Thyroid gland (tissue), 4 donors: Measurements from ENCODE around the gene CACNA2D3. TPM values are rescaled to one million over a fixed set of nuclear protein-coding genes. Genes with fewer than 3 reads are reported as not detected.

ENCODE experiments used
- DNase-seq, 2 donors: peaks; one replicate each; pipeline ENCODE4 v3.0.0-alpha.2; 2019
- H3K27ac ChIP-seq, 3 donors: fragments of 200-600 bp; sonication (generic); 1 replicate in 2 of 3; 2 replicates in 1 of 3; pipeline ENCODE4 v1.5.1; 2016 to 2019; ENCODE audit warnings: mild to moderate bottlenecking in 1 of 3, moderate library complexity in 1 of 3
- H3K27me3 ChIP-seq: fragments of 200-600 bp; sonication (generic); one replicate; pipeline ENCODE4 v1.5.1; 2019
- H3K36me3 ChIP-seq, 2 donors: fragments of 200-600 bp; sonication (generic); one replicate each; pipeline ENCODE4 v1.5.1; 2016 to 2019
- H3K4me1 ChIP-seq, 2 donors: fragments of 200-600 bp; sonication (generic); one replicate each; pipeline ENCODE4 v1.5.1; 2017 to 2019
- H3K4me3 ChIP-seq, 3 donors: fragments of 200-600 bp; sonication (generic); replicated peaks in 1 of 3; 1 replicate in 2 of 3; 2 replicates in 1 of 3; pipeline ENCODE4 v1.5.1; 2016; ENCODE audit warnings: mild to moderate bottlenecking in 1 of 3
- H3K9me3 ChIP-seq: fragments of 200-600 bp; sonication (generic); one replicate; pipeline ENCODE4 v1.5.1; 2017
- CTCF ChIP-seq, 6 experiments: fragments of 200-600 bp in 3 of 6; fragments of 450-650 bp in 3 of 6; sonication (generic) in 3 of 6; IDR thresholded peaks; one replicate each; pipeline ENCODE4 v1.5.1; 2016 to 2019; ENCODE audit warnings: antibody characterized with exemption in 6 of 6, mild to moderate bottlenecking in 2 of 6, inconsistent platforms in 1 of 6, moderate library complexity in 1 of 6
- POLR2A ChIP-seq, 2 donors: fragments of 450-650 bp; IDR thresholded peaks; one replicate each; pipeline ENCODE4 v1.6.1; 2017; ENCODE audit warnings: antibody characterized with exemption in 2 of 2, mild to moderate bottlenecking in 2 of 2, moderate library complexity in 1 of 2
- WGBS, 2 donors: methylation state at CpG; one replicate each; pipeline ENCODE4 v1.1.5; 2017; 5-methylcytosine and 5-hydroxymethylcytosine counted together
- intact Hi-C: fragments of 100-400 bp; cut with DNase I; formaldehyde crosslinking; loops from one replicate; pipeline ENCODE4 v1.15.1; 2023
- total RNA-seq, 4 donors: library from RNA; depleted of rRNA; stranded (reverse); fragments of >200 nt; gene quantifications; one replicate each; pipeline ENCODE4 v1.2.3, GENCODE V29; 2016

Gene CACNA2D3
- total RNA-seq, 4 donors from 2014 or later: 2.9 to 4.8 (median 4.5) TPM

GRCh38 chr3:54712539-54712938 lies 590.2 kb downstream of the CACNA2D3 start:
- H3K4me1 ChIP-seq: no peaks in the 10 kb centered on the region
- no peak overlapping the region for H3K27ac ChIP-seq
- no peaks in the 10 kb centered on the region for H3K36me3 ChIP-seq
- no peak for DNase-seq
- no peaks in the 10 kb centered on the region for H3K9me3 ChIP-seq
- no peaks in the 10 kb centered on the region for H3K27me3 ChIP-seq
- no peak overlapping the region for H3K4me3 ChIP-seq
- WGBS, 2 donors: 55 to 61% methylated on average over 5 of the region's 5 CpGs
- intact Hi-C loops: no loop called here
- TF ChIP-seq POLR2A (IDR thresholded peaks at IDR 0.05) (no peak), CTCF (IDR thresholded peaks at IDR 0.05) (no peak)

- H3K4me3 ChIP-seq: no peak overlapping the region
- DNase-seq: no peak
- no peaks in the 10 kb centered on the region for H3K4me1 ChIP-seq
- H3K9me3 ChIP-seq: no peaks in the 10 kb centered on the region
- WGBS, 2 donors: 56 to 67% methylated on average over 1 of the region's 1 CpG
- intact Hi-C loops: no loop called here
- H3K27me3 ChIP-seq: no peaks in the 10 kb centered on the region
- TF ChIP-seq CTCF (IDR thresholded peaks at IDR 0.05): no peak
- no peak for TF ChIP-seq POLR2A (IDR thresholded peaks at IDR 0.05)
- no peaks in the 10 kb centered on the region for H3K36me3 ChIP-seq
- H3K27ac ChIP-seq: no peak overlapping the region
Measured at GRCh38 chr3:54713031-54713430, 590.7 kb downstream of the CACNA2D3 start.

GRCh38 chr3:54713455-54713854 lies 591.1 kb downstream of the CACNA2D3 start:
- H3K9me3 ChIP-seq: no peaks in the 10 kb centered on the region
- 70 to 76% methylated on average over 3 of the region's 3 CpGs for WGBS, 2 donors
- no peak overlapping the region for H3K27ac ChIP-seq
- no peaks in the 10 kb centered on the region for H3K4me1 ChIP-seq
- intact Hi-C loops: no loop called here
- TF ChIP-seq CTCF (IDR thresholded peaks at IDR 0.05): no peak
- TF ChIP-seq POLR2A (IDR thresholded peaks at IDR 0.05): no peak
- H3K36me3 ChIP-seq: no peaks in the 10 kb centered on the region
- DNase-seq: no peak
- no peak overlapping the region for H3K4me3 ChIP-seq
- H3K27me3 ChIP-seq: no peaks in the 10 kb centered on the region

GRCh38 chr3:54714035-54714434 lies 591.7 kb downstream of the CACNA2D3 start:
- intact Hi-C loops: no loop called here
- Histone ChIP-seq H3K27me3 (no peaks in the 10 kb centered on the region), H3K27ac (no peak overlapping the region), H3K4me3 (no peak overlapping the region), H3K9me3 (no peaks in the 10 kb centered on the region), H3K4me1 (no peaks in the 10 kb centered on the region), H3K36me3 (no peaks in the 10 kb centered on the region)
- TF ChIP-seq POLR2A (IDR thresholded peaks at IDR 0.05) (no peak), CTCF (IDR thresholded peaks at IDR 0.05) (no peak)
- whole genome bisulfite sequencing, 2 donors: 96 to 98% methylated on average over 5 of the region's 5 CpGs
- DNase-seq: no peak

GRCh38 chr3:54717506-54717905 lies 595.2 kb downstream of the CACNA2D3 start:
- TF ChIP-seq CTCF (IDR thresholded peaks at IDR 0.05) (no peak), POLR2A (IDR thresholded peaks at IDR 0.05) (no peak)

More at GRCh38 chr3:54717506-54717905, 595.2 kb downstream of the CACNA2D3 start:
- Histone ChIP-seq H3K27ac (no peak overlapping the region), H3K36me3 (no peaks in the 10 kb centered on the region), H3K4me3 (no peak overlapping the region), H3K27me3 (no peaks in the 10 kb centered on the region), H3K9me3 (no peaks in the 10 kb centered on the region), H3K4me1 (no peaks in the 10 kb centered on the region)
- WGBS, 2 donors: 94% methylated on average over 18 of the region's 18 CpGs
- intact Hi-C loops: no loop called here
- no peak for DNase-seq
